ENCODE data around the gene TMEM125.

- TF ChIP-seq POLR2AphosphoS5 (IDR thresholded peaks at IDR 0.05; ENCODE audit: borderline replicate concordance, low read depth, low read length) (no peak), EZH2 (IDR thresholded peaks at IDR 0.05) (no peak), FOXP2 (optimal IDR thresholded peaks at IDR 0.05; ENCODE audit: control extremely low read depth, extremely low read length, insufficient read depth) (no peak)
Observed at GRCh38 chr1:43319288-43319687, 49.5 kb downstream of the TMEM125 start.

Data from SK-N-MC (cell line).